ENCODE results near the gene FPR2.

FPR2 gene

DNA sequence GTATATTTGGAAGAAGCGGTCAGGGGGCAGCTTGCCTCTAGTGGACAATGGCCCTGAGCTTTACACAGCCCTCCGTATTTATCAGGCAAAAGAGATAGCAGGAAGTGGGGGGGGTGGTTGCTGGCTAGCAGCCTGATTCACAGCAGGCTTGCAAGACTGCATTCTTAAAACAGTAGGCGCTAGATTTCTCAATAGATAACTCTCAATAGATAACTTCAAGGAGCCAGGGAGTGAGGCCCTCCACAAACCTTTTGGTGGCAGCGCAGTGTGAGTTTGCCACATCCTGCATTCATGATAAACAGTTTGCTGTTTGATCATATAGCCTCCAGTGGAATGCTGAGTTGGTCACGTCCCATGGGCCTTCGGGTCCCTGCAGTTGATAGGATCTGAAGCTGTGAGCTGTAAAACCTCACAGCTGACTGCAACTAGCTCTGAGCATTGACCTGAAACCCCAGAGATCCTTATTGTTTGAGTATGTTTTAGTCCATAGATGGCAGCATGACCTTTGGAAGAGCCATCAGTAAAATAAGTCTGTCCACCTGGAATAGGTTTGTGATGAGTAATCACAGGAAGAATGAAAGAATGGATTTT lies 46.2 kb downstream of the FPR2 start:
- H3K4me3 ChIP-seq (replicated peaks; ENCODE audit: low read depth, low read length): no peak overlapping the region
- no peaks in the 10 kb centered on the region for H3K36me3 ChIP-seq (ENCODE audit: control insufficient read depth, insufficient read depth, low read length)
- DNase-seq (ENCODE audit: extremely low read depth, insufficient read length): no peak
- no peaks in the 10 kb centered on the region for H3K27me3 ChIP-seq (replicated peaks; ENCODE audit: control insufficient read depth, insufficient read depth, low read length)
- TF ChIP-seq, protein P1, sequence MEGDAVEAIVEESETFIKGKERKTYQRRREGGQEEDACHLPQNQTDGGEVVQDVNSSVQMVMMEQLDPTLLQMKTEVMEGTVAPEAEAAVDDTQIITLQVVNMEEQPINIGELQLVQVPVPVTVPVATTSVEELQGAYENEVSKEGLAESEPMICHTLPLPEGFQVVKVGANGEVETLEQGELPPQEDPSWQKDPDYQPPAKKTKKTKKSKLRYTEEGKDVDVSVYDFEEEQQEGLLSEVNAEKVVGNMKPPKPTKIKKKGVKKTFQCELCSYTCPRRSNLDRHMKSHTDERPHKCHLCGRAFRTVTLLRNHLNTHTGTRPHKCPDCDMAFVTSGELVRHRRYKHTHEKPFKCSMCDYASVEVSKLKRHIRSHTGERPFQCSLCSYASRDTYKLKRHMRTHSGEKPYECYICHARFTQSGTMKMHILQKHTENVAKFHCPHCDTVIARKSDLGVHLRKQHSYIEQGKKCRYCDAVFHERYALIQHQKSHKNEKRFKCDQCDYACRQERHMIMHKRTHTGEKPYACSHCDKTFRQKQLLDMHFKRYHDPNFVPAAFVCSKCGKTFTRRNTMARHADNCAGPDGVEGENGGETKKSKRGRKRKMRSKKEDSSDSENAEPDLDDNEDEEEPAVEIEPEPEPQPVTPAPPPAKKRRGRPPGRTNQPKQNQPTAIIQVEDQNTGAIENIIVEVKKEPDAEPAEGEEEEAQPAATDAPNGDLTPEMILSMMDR (IDR thresholded peaks at IDR 0.05; ENCODE audit: insufficient read depth, low read length, poor library complexity, severe bottlenecking): no peak

DNA sequence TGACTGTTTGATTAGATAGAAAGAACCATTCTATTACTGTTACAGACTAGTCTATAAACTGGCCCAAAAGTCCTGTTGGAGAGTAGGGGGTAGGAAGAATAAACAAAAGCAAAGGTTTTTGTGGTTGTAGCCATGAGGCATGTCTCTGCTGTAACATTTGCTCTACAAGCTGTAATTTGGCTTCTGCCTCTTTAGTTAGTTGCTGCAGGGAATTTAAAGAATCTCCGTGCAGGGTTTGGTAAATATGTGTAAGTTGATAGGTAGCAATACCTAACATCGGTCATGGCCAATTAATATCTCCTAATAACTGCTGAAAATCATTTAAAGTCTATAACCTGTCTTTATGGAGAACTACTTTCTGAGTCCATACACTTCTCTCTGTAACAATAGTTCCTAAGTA lies 46.9 kb downstream of the FPR2 start:
- TF ChIP-seq, protein P1 (IDR thresholded peaks at IDR 0.05; ENCODE audit: insufficient read depth, low read length, poor library complexity, severe bottlenecking): no peak
- no peak overlapping the region for H3K4me3 ChIP-seq (replicated peaks; ENCODE audit: low read depth, low read length)
- DNase-seq (ENCODE audit: extremely low read depth, insufficient read length): no peak
- no peaks in the 10 kb centered on the region for H3K36me3 ChIP-seq (ENCODE audit: control insufficient read depth, insufficient read depth, low read length)
- no peaks in the 10 kb centered on the region for H3K27me3 ChIP-seq (replicated peaks; ENCODE audit: control insufficient read depth, insufficient read depth, low read length)

DNA sequence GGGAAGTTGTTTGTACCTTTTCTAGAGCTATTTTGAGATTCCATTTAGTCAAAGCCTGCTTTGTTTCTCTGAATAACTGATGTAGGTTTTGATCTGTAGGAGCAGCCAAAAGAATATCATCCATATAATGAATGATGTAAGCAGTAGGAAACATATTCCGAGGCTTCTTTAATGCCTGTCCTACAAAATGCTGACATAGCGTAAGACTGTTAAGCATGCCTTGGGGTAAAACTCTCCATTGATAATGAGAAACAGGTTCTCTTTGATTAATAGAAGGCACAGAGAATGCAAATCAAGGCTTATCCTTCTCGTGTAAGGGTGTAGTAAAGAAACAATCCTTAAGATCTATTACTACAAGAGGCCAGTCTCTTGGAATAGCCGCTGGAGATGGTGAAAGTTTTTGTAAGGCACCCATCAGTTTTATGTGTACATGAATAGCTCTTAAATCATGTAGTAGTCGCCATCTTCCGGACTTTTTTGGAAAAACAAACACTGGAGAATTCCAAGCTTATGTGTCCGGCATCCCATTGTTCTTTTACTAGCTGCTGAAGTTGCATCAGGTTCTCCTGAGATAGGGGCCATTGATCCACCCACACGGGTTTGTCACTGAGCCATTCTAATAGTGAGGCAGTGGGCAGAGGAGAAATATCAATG lies 47.5 kb downstream of the FPR2 start:
- DNase-seq (ENCODE audit: extremely low read depth, insufficient read length): no peak
- H3K4me3 ChIP-seq (replicated peaks; ENCODE audit: low read depth, low read length): no peak overlapping the region

DNA sequence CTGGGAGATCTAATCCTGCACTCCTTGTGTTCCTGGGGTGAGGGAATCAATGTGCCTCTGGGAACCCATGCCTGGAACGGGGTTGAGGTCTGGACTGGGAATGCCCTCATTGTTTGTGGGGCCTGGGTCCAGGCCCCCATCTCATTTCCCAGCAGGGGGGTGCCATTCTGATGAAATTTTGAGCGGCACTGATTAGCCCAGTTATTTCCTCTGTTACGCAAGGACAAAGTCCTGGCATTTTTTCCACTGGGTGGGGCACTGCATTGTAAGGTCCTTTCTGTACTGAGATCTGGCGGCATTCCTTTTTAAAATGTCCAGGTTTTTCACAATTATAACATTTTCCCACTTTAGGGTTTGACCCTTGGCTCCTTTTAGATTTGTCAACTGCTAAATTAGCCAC lies 48.8 kb downstream of the FPR2 start:
- no peaks in the 10 kb centered on the region for H3K27me3 ChIP-seq (replicated peaks; ENCODE audit: control insufficient read depth, insufficient read depth, low read length)
- DNase-seq (ENCODE audit: extremely low read depth, insufficient read length): no peak
- H3K4me3 ChIP-seq (replicated peaks; ENCODE audit: low read depth, low read length): no peak overlapping the region
- H3K36me3 ChIP-seq (ENCODE audit: control insufficient read depth, insufficient read depth, low read length): no peaks in the 10 kb centered on the region
- TF ChIP-seq, protein P1 (IDR thresholded peaks at IDR 0.05; ENCODE audit: insufficient read depth, low read length, poor library complexity, severe bottlenecking): no peak

More for the DNA sequence above, 47.5 kb downstream of the FPR2 start:
- TF ChIP-seq, protein P1 (IDR thresholded peaks at IDR 0.05; ENCODE audit: insufficient read depth, low read length, poor library complexity, severe bottlenecking): no peak
- no peaks in the 10 kb centered on the region for H3K27me3 ChIP-seq (replicated peaks; ENCODE audit: control insufficient read depth, insufficient read depth, low read length)
- H3K36me3 ChIP-seq (ENCODE audit: control insufficient read depth, insufficient read depth, low read length): no peaks in the 10 kb centered on the region

DNA sequence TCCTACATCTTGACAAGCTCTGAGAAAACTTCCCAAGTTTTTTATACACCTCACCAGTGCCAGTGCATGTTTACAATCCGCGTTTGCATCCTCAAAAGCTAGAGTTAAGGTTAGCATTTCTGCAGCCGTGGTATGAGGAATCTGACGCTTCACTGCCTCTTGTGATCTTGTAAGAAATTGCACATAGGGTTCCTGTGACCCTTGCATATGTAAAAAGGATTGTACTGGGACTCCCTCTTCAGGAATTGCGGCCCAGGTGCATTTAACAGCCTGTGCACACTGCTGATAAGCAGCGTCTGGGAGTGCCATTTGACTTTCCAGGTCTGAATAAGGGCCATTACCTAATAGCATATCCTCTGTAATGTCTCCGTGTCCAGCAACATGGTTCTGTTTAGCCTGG lies 49.2 kb downstream of the FPR2 start:
- DNase-seq (ENCODE audit: extremely low read depth, insufficient read length): no peak
- Histone ChIP-seq H3K4me3 (replicated peaks; ENCODE audit: low read depth, low read length) (no peak overlapping the region), H3K36me3 (ENCODE audit: control insufficient read depth, insufficient read depth, low read length) (no peaks in the 10 kb centered on the region), H3K27me3 (replicated peaks; ENCODE audit: control insufficient read depth, insufficient read depth, low read length) (no peaks in the 10 kb centered on the region)
- TF ChIP-seq, protein P1 (IDR thresholded peaks at IDR 0.05; ENCODE audit: insufficient read depth, low read length, poor library complexity, severe bottlenecking): no peak

Measured in GM06990 (cell line).